Measurements from ENCODE around the gene SNAPC4. TPM values are rescaled to one million over a fixed set of nuclear protein-coding genes. Genes with fewer than 3 reads are reported as not detected.

Gene SNAPC4
- total and polyA plus RNA-seq, 2 donors (not counting 1 experiment from before 2014, with no cell fraction given) = 1.8 to 3.8 TPM

DNA sequence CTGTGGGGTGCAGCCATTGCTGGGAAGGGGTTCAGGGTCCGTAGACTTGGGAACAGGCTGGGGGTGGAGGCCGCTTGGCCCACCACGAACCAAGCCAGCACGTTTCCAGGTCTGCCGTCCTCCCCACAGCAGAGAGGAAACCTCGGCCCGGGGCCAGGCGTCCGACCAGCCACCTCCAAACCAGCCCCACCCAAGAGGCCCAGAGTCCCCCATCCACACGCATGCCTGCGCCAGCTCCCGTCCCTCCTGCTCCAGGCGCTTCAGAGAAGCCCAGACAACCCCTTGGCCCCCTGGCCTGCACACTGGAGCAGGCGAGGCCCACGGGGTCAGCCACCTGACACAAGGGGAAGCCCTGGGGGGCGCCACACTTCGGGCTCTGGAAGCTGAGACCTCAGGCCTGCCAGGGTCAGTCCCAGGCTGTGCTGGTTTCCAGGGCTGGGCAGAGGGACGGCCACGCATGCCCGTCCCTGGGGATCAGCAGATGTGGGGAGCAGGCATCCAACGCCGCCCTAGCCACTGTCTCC is 42.7 kb downstream of the SNAPC4 start:
- Histone ChIP-seq H3K27me3 (ENCODE audit: control insufficient read depth, insufficient read depth, low read length) (no peaks in the 10 kb centered on the region), H3K9ac (ENCODE audit: insufficient read depth, low read length) (no peak overlapping the region), H3K9me3 (ENCODE audit: control insufficient read depth, insufficient read depth, low read depth, low read length) (no peaks in the 10 kb centered on the region), H3K79me2 (ENCODE audit: control insufficient read depth, insufficient read depth, low read length) (no peaks in the 10 kb centered on the region), H3K36me3 (ENCODE audit: control insufficient read depth, insufficient read depth, low read length) (peaks cover 31% of the 10 kb centered on the region), H2AFZ (ENCODE audit: low read length) (no peak overlapping the region), H4K20me1 (ENCODE audit: control insufficient read depth, extremely low read depth, insufficient read depth, low read length) (no peaks in the 10 kb centered on the region), H3K4me2 (ENCODE audit: extremely low read depth, insufficient read depth, low read length) (no peak overlapping the region), H3K4me1 (ENCODE audit: control insufficient read depth, extremely low read depth, insufficient read depth, low read length) (peaks cover 19% of the 10 kb centered on the region), H3K4me3 (replicated peaks in 1 of 4; ENCODE audit: control extremely low read depth in 1 of 4, insufficient read depth in 1 of 4, low read depth in 3 of 4, low read length in 4 of 4) (no peak overlapping the region), H3K27ac (ENCODE audit: insufficient read depth, low read length) (no peak overlapping the region)
- TF ChIP-seq, protein P1, sequence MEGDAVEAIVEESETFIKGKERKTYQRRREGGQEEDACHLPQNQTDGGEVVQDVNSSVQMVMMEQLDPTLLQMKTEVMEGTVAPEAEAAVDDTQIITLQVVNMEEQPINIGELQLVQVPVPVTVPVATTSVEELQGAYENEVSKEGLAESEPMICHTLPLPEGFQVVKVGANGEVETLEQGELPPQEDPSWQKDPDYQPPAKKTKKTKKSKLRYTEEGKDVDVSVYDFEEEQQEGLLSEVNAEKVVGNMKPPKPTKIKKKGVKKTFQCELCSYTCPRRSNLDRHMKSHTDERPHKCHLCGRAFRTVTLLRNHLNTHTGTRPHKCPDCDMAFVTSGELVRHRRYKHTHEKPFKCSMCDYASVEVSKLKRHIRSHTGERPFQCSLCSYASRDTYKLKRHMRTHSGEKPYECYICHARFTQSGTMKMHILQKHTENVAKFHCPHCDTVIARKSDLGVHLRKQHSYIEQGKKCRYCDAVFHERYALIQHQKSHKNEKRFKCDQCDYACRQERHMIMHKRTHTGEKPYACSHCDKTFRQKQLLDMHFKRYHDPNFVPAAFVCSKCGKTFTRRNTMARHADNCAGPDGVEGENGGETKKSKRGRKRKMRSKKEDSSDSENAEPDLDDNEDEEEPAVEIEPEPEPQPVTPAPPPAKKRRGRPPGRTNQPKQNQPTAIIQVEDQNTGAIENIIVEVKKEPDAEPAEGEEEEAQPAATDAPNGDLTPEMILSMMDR (conservative IDR thresholded peaks at IDR 0.05 in 1 of 2, IDR thresholded peaks at IDR 0.05 in 1 of 2; ENCODE audit: low read depth in 1 of 2, low read length in 2 of 2) = no peak
- no peak for TF ChIP-seq EZH2 (IDR thresholded peaks at IDR 0.05; ENCODE audit: low read length, missing control alignments)
- DNase-seq (ENCODE audit: low read depth in 2 of 2) = no peak

DNA sequence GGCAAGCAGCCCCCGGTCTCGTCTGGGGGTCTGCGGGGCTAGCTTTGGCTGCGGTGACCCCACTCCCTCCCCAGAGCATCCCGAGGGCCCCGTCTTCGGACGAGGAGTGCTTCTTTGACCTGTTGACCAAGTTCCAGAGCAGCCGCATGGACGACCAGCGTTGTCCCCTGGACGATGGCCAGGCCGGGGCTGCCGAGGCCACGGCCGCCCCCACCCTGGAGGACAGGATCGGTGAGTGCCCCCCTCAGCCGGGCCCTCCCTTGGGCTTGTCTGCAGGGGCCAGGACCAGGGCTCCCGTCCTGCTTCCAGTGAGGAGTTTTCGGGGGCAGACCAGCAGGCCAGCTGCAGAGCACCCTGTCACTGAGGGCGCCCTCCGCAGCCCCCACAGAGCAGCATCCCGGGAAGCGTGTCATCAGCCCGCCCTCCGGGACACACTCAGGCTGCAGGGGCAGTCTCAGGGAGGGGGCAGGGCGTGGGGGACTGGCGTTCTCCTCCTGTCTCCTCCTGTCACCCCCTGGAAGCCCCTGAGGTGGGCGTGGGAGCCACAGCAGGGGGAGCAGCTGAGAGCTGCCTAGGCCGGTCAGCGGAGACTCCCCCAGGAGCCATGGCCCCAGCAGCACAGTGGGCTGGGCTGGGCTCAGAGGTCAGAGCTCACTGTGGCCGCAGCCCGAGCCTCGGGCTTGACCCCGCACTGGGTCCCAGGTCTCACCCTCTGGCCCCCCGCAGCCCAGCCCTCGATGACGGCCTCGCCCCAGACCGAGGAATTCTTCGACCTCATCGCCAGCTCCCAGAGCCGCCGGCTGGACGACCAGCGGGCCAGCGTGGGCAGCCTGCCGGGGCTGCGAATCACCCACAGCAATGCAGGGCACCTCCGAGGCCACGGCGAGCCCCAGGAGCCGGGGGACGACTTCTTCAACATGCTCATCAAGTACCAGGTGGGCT is 44.1 kb downstream of the SNAPC4 start:
- H3K27ac ChIP-seq (ENCODE audit: insufficient read depth, low read length) = no peak overlapping the region
- H3K79me2 ChIP-seq (ENCODE audit: control insufficient read depth, insufficient read depth, low read length) = no peaks in the 10 kb centered on the region
- no peak overlapping the region for H3K9ac ChIP-seq (ENCODE audit: insufficient read depth, low read length)
- TF ChIP-seq EZH2 (IDR thresholded peaks at IDR 0.05; ENCODE audit: low read length, missing control alignments) = no peak
- TF ChIP-seq, protein P1 (conservative IDR thresholded peaks at IDR 0.05 in 1 of 2, IDR thresholded peaks at IDR 0.05 in 1 of 2; ENCODE audit: low read depth in 1 of 2, low read length in 2 of 2) = no peak
- H3K4me1 ChIP-seq (ENCODE audit: control insufficient read depth, extremely low read depth, insufficient read depth, low read length) = peaks cover 8% of the 10 kb centered on the region
- H3K27me3 ChIP-seq (ENCODE audit: control insufficient read depth, insufficient read depth, low read length) = no peaks in the 10 kb centered on the region
- H4K20me1 ChIP-seq (ENCODE audit: control insufficient read depth, extremely low read depth, insufficient read depth, low read length) = no peaks in the 10 kb centered on the region
- peak in 1 of 2 donors; percentile 34 for DNase-seq (ENCODE audit: low read depth in 2 of 2)
- H2AFZ ChIP-seq (ENCODE audit: low read length) = no peak overlapping the region
- no peaks in the 10 kb centered on the region for H3K9me3 ChIP-seq (ENCODE audit: control insufficient read depth, insufficient read depth, low read depth, low read length)
- H3K36me3 ChIP-seq (ENCODE audit: control insufficient read depth, insufficient read depth, low read length) = peaks cover 35% of the 10 kb centered on the region
- H3K4me2 ChIP-seq (ENCODE audit: extremely low read depth, insufficient read depth, low read length) = no peak overlapping the region
- H3K4me3 ChIP-seq (replicated peaks in 1 of 4; ENCODE audit: control extremely low read depth in 1 of 4, insufficient read depth in 1 of 4, low read depth in 3 of 4, low read length in 4 of 4) = no peak overlapping the region

DNA sequence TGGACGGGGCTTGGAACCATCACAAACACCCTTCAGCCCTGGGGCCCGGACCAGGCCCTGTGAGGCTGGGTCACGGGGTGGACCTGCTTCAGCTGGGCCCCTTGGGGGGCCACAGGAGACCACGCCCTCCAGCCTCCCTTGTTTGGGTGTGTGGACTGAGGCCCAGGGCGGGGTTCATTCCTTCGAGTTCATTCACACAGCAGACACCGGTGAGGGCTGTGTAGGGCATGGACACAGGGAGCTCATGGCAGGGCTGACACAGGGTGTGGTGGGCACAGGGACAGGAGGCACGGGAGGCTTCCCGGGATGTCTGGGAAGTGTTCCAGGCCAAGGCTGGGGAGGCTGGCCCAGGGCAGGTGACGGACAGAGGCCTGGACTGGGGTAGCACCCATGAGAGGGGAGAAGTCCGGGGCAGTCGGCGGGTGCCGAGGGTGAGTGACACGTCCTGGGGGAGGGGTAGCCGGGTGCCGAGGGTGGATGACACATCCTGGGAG is 45.3 kb downstream of the SNAPC4 start:
- peaks cover 4% of the 10 kb centered on the region for H3K4me1 ChIP-seq (ENCODE audit: control insufficient read depth, extremely low read depth, insufficient read depth, low read length)
- no peaks in the 10 kb centered on the region for H3K79me2 ChIP-seq (ENCODE audit: control insufficient read depth, insufficient read depth, low read length)
- H3K36me3 ChIP-seq (ENCODE audit: control insufficient read depth, insufficient read depth, low read length) = peaks cover 36% of the 10 kb centered on the region
- no peak overlapping the region for H3K4me3 ChIP-seq (replicated peaks in 1 of 4; ENCODE audit: control extremely low read depth in 1 of 4, insufficient read depth in 1 of 4, low read depth in 3 of 4, low read length in 4 of 4)
- no peak for TF ChIP-seq EZH2 (IDR thresholded peaks at IDR 0.05; ENCODE audit: low read length, missing control alignments)
- TF ChIP-seq, protein P1 (conservative IDR thresholded peaks at IDR 0.05 in 1 of 2, IDR thresholded peaks at IDR 0.05 in 1 of 2; ENCODE audit: low read depth in 1 of 2, low read length in 2 of 2) = no peak
- peak; percentile 37 to 62 for DNase-seq (ENCODE audit: low read depth in 2 of 2)
- peak overlapping the region; percentile 32 for H3K27ac ChIP-seq (ENCODE audit: insufficient read depth, low read length)
- H4K20me1 ChIP-seq (ENCODE audit: control insufficient read depth, extremely low read depth, insufficient read depth, low read length) = no peaks in the 10 kb centered on the region
- no peak overlapping the region for H3K9ac ChIP-seq (ENCODE audit: insufficient read depth, low read length)
- H3K9me3 ChIP-seq (ENCODE audit: control insufficient read depth, insufficient read depth, low read depth, low read length) = no peaks in the 10 kb centered on the region
- no peak overlapping the region for H2AFZ ChIP-seq (ENCODE audit: low read length)
- H3K27me3 ChIP-seq (ENCODE audit: control insufficient read depth, insufficient read depth, low read length) = no peaks in the 10 kb centered on the region
- no peak overlapping the region for H3K4me2 ChIP-seq (ENCODE audit: extremely low read depth, insufficient read depth, low read length)
